ENCODE results near the gene ASS1.

Gene ASS1

GRCh38 chr9:130437011-130437789 is 7.6 kb upstream of the ASS1 start:
- DNase-seq: no peak

GRCh38 chr9:130438382-130438981 is 6.3 kb upstream of the ASS1 start:
- no peak for DNase-seq

DNA sequence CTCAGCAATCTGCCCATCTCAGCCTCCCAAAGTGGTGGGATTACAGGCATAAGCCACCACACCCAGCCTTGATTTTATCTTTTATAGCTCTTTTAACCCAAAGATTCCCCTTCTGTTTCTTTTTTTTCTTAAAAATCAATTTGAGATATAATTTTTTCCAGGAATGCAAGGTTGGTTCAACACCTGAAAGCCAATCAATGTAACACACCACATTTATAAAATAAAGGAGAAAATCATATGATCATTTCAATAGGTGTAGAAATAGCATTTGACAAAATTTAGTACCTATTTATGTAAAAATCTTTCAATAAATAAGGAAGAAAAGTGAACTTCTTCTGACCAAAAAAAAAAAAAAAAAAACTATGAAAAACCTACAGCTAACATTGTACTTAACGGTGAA is 3.7 kb upstream of the ASS1 start:
- no peak for DNase-seq

- no peak for DNase-seq
Measured at GRCh38 chr9:130442746-130443455, 1.9 kb upstream of the ASS1 start.

DNA sequence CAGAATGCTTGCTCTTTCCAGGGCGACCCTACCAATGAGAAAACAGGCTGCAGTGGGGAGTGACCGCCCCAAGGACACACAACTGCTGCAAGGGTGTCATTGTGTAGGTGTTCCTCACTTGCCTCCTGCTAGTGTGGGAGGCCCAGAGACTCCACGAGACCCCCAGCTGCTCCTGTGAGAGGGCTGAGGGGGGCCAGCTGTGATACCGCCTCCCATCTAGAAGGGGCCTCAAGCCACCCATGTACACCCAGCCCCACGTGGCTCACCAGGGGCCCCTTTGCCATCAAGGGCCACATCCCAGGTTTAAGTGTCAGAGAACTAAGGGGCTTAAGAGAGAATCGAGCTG is 1.3 kb upstream of the ASS1 start:
- no peak for DNase-seq

DNA sequence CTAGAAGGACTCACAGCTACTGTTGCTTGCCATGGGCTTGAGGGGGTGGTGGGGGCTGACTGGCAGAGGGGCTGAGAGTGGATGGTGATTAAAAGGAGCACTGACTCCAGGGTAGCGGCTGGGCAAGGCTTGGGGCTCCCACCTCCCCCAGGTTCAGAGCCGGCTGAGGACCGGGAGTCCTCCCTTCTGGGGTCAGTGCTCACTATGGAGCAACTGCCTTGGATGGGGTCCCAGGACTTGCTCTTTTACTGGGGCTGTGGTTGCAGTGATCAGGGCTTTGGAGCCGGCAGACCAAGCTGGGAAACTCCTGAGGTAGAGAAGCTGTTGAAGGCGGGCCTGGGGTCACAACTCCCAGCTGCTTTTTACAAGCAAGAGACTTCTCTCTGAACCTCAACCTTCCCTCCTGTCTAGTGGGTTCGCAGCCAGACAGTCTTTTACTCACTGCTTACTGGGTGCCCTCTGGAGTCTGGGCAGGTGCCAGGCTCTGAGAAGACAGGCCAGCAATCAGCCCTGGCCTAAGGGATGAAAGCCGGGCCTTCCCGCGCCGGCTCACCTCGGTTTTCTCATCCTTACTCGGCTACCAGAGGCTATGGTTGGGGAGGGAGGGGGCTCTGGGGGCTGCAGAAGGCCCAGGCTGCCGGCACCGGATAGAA is 795 bp upstream of the ASS1 start:
- DNase-seq: no peak

- DNase-seq: no peak
Measured at GRCh38 chr9:130445268-130445983, 665 bp downstream of the ASS1 start.

- no peak for DNase-seq
Measured at GRCh38 chr9:130446101-130446861, 1.5 kb downstream of the ASS1 start.

DNA sequence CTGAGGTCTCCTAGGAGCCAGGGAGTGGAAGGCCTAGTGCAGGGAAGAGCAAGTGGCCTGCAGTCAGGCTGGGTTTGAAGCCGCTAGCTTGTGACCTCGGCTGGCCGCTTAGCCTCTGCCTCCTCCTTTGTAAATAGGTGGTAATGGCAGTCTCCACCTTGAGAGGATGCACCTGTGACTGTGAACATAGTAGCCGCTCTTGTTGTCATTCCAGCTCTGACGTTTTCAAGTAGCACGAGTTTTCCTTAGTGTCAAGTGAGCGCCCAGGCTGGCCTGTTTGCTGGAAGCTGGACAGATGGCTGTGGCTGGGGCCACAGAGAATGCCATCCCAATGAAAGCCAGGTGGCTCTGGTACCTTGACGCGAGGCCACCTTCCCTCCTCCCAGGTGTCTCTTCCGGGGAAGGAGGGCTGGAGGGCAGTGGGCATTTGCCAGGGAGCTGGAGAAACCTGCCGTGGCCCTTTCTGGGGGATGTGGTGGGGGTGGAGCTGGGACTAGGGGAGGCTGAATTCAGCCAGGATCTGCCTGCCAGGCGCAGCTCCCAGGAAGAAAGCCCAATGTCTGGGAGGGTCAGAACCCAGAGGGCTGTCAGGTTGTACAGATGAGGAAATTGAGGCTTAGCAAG is 2.5 kb downstream of the ASS1 start:
- DNase-seq: no peak

DNA sequence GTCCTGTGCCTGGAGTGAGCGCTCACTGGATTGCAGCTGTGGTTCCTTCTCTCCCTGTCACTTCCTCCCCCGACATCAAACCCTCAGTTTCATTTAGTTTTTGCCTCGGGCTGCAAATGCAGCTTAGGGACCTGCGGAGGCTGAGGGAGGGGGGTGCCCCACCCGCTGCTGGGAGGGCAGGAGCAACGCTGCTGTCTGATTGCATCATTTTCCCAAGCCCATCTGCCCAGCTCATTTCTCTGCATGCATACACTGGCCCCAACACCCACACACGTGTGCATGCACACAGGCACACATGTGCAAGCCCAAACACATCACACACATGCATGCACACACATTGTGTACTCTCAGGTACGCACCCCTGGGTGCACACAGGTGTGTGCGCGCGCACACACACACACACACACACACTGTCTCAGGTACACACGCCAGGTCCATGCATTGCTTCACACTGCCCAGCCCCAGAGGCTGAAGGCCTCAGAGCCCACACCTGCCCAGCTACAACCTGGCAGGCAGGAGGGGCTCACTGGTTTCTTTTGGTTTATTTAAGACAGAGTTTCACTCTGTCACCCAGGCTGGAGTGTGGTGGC is 3.4 kb downstream of the ASS1 start:
- DNase-seq: no peak

- no peak for DNase-seq
Measured at GRCh38 chr9:130448771-130449603, 4.2 kb downstream of the ASS1 start.

DNA sequence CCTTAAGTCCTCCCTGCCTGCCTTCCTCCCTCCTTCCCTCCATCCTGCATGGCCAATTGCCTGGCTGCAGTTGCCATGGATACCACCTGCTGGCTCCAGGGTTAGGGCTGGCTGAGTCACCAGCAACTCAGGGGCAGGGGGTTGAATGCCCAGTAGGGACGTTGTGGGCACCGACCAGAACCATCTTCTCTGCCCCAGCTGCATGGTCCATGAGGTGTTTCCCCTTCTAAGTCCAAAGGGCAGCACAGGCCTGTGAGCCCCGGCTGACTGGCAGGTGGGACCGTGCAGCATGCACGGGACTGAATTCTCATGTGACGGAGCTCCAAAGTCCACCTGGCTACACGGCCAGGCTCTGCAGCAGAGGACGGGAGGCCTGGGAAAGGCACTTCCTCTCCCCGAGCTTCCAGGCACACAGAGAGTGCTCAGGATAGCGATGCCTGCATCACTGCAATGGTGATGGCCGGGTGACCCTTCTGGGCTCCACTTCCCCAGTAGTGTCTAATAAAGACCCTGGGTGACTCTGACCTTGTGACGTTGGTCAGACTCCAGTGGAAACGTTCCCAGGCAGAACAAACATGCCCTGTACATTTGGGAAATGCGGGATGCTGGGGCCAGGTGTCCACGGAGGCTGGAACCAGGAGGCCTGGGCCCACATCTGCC is 5.7 kb downstream of the ASS1 start:
- DNase-seq: no peak

DNA sequence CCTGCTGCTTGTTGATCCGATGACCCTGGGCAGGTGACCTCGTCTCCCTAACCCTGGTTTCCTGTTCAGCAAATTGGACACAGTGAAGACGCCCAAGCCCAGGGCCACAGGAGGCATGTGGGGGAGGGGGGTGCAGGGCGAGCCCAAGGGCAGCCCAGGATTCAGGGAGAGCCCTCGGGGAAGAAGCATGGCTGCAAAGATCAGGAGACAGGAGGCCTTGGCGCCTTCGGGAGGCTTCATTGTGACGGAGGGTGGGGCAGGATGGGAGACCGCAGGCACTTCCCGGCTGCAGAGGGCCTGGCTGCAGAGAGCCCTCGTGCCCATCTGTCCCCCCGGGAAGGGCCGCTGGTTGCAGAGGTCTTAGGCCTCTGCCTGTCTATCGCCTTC is 6.2 kb downstream of the ASS1 start:
- no peak for DNase-seq

DNA sequence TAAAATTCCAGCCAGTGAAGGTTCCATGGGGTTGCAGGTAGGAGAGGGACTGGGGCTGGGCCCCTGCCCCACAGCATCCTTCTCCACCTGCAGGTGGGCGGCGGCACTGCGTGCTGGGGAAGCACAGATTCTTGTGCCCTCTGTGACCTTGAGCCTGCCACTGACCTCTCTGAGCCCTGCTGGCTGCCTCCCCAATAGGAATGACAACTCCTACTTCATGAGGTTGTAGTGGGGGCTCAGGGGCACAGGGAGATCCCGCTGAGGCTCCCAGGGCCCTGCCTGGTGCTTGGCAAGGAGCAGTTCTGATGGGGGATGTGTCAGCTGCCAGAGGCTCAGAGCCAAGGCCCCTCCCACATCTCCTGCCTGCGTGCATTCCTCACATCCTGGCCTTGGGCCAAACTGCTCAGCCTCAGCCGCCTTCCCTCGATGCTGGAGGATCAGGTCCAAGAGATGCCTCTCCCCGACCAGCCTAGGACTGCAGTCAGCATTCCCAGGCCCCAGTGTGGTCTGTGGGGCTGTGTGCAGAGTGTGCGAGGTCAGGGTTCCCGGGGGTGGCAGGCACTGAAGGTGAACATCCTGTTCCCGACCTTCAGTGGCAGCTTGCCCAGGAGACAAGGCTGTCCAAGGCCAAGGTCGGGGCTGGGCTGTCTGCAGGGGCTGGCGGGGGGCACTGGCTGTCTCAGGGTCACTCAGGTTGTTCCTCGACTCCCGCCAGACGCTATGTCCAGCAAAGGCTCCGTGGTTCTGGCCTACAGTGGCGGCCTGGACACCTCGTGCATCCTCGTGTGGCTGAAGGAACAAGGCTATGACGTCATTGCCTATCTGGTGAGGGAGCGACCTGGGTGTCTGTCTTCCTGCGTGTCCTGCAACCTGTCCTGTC is 7.0 kb downstream of the ASS1 start:
- peak; percentile 18 for DNase-seq

GRCh38 chr9:130452835-130453234 is 8.1 kb downstream of the ASS1 start:
- DNase-seq: no peak

DNA sequence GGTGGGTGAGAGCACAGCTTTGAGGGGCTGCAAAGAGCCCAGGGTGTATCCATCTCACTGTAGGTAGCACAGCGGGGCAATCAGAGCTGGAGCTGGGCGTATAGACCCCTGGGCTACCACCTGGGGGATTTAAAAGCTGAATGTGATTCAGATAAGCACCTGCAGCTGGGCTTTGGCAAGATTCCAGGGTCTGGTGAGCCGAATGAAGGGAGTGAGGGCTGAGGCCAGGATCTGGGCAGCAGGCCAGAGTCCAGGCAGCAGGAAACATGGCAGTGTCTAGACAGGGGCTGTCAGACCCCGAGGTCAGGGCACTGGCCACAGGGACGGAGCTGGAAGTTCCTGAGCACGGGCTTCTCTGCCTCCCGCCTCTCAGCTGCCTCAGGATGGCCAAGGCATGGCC is 8.7 kb downstream of the ASS1 start:
- no peak for DNase-seq

GRCh38 chr9:130454096-130454811 is 9.5 kb downstream of the ASS1 start:
- no peak for DNase-seq

GRCh38 chr9:130454812-130455325 is 10.1 kb downstream of the ASS1 start:
- DNase-seq: no peak
